Left colon (tissue), 2 donors: ENCODE results near the gene UBLCP1. TPM values are rescaled to one million over a fixed set of nuclear protein-coding genes. Genes with fewer than 3 reads are reported as not detected.
A peak's percentile ranks its signal among the peaks of the same experiment; 100 is the strongest.
"Not testable (repeated sequence)": the region's sequence is repeated elsewhere in the genome, so short reads cannot be mapped to it uniquely, and the experiment has no call there.

Source experiments
- ATAC-seq: fragments of 200-7000 bp; cut with Tn5 transposase; one replicate; pipeline ENCODE4 v1.9.1; 2020; ENCODE audit warnings: mild to moderate bottlenecking, moderate library complexity
- DNase-seq, 2 donors: peaks; one replicate each; pipeline ENCODE4 v3.0.0-alpha.2; 2020
- intact Hi-C, 2 donors: fragments of 100-400 bp; cut with DNase I in 1 of 2; cut with micrococcal nuclease in 1 of 2; formaldehyde crosslinking; loops; one replicate each; pipeline versions ENCODE4 v1.11.2 to v1.14.0; 2022; cut with DNase I, micrococcal nuclease
- total RNA-seq, 2 donors: library from RNA; stranded (reverse); fragmentation: NEBNext Ultra II Directional; extraction: Animal tissue kit (Norgen Biotek cat#: 25700); gene quantifications; one replicate each; pipeline ENCODE4 v1.2.1, GENCODE V29; 2021
- donor health status: DM: no; HTN: no; CAD: no.
- donor health status: DM: yes; HTN: yes; CAD: no.

The UBLCP1 gene
- total RNA-seq, 2 donors from 2014 or later: 13.3 to 16.7 TPM

- intact Hi-C loops: no loop called here
- ATAC-seq (no peak), DNase-seq (no peak)
Observed at GRCh38 chr5:159244163-159244562, 18.9 kb upstream of the UBLCP1 start.

GRCh38 chr5:159244890-159245289, 18.2 kb upstream of the UBLCP1 start:
- intact Hi-C loops: no loop called here

DNA sequence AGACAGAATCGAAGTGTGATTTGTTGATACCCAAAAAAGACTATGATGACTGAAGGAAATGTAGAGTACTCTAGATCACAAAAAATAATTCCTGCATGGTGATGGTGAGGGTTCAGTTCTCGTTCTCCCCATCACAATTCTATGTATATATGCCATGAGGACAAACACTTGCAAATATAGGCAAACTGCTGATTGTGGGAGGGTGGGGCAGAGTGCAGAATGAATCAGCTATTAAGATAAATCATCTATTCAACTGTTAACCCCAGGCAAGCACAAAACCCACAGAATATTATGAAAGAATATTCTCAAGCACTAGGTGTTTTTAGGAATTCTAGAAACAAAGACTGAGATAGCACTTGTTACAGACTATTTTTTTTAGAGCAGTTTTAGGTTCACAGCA, 13.9 kb upstream of the UBLCP1 start:
- intact Hi-C loops: no loop called here
- ATAC-seq (no peak), DNase-seq (no peak)

More at GRCh38 chr5:159244890-159245289, 18.2 kb upstream of the UBLCP1 start:
- DNase-seq (no peak), ATAC-seq (no peak)

DNA sequence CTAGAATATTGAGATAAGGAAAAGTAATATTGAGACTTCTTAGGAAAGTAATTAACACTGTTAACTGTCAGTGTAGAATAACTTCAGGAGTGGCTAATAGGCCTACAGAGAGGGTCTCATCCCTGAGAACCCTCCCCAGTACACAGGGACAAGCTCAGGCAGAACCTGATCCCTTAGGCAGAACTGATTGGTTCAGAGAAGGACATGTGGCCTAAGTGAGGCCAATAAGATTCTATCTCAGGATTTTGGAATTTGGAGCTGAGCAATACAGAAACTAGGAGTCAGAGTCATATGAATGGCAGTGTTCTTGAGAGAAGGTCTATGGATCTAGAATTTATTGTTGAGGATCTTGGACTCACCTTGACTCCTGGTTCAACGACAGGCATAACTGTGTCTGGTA, 10.9 kb upstream of the UBLCP1 start:
- ATAC-seq (no peak), DNase-seq (no peak)
- intact Hi-C loops: no loop called here

GRCh38 chr5:159257007-159257406, 6.1 kb upstream of the UBLCP1 start:
- intact Hi-C loops: no loop called here
- no peak for ATAC-seq
- DNase-seq: no peak

- intact Hi-C loops: no loop called here
- ATAC-seq (no peak), DNase-seq (no peak)
Observed at GRCh38 chr5:159257629-159258283, 5.3 kb upstream of the UBLCP1 start.

- intact Hi-C loops: no loop called here
- no peak for ATAC-seq
- DNase-seq: no peak
Observed at GRCh38 chr5:159258361-159258760, 4.7 kb upstream of the UBLCP1 start.

- ATAC-seq, DNase-seq: not testable (repeated sequence)
- intact Hi-C loops: loop anchor here in 1 of 2 donors (10.0 kb wide), 1 partner anchor 105 kb away; no protein-coding TSS in a partner anchor
Observed at GRCh38 chr5:159260212-159260611, 2.9 kb upstream of the UBLCP1 start.

- DNase-seq (peak in 1 of 2 donors; percentile 4), ATAC-seq (peak; percentile 26)
- intact Hi-C loops: loop anchor here in 1 of 2 donors (10.0 kb wide), 1 partner anchor 108 kb away; no protein-coding TSS in a partner anchor
Observed at GRCh38 chr5:159262472-159262858, 625 bp upstream of the UBLCP1 start.

DNA sequence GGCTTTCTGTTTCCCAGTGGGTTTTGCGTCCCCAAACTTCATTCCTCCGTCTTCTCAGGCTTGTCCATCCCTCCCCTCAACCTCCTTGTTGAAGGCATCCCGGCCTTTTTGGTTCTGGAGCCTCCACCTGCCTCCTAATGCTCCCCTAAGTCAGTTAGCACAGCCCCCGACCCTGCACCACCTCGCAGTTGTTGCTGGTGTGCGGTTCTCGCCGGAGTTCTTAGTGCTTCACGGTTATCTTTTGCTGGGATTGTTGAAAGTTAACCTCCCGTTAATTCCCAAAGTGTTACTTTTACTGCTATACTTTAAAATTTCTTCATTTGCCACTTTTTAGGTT, 447 bp downstream of the UBLCP1 start:
- ATAC-seq (peak; percentile 21), DNase-seq (no peak)
- intact Hi-C loops: loop anchor here in 1 of 2 donors (10.0 kb wide), 1 partner anchor 109 kb away; no protein-coding TSS in a partner anchor

- DNase-seq, ATAC-seq: not testable (repeated sequence)
- intact Hi-C loops: loop anchor here in 1 of 2 donors (10.0 kb wide), 1 partner anchor 112 kb away; no protein-coding TSS in a partner anchor
Observed at GRCh38 chr5:159266764-159267163, 3.7 kb downstream of the UBLCP1 start.

DNA sequence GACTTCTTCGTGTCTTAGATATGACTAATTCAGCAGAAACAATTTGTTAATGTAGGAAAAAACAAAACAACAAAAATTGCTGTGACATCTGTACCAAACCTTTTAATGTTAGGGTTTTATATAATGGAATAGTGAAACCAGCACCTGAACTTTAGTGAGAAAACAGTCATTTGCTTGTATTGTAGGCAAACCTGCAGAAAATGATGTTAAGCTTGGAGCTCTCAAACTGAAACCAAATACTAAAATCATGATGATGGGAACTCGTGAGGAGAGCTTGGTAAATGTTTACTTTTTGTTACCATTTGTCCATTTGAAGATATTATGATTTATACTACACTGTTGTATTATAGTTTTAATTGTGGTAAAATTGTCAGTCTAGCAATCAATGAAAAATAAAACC, 6.6 kb downstream of the UBLCP1 start:
- no peak for ATAC-seq
- no peak for DNase-seq
- intact Hi-C loops: loop anchor here in 1 of 2 donors (10.0 kb wide), 1 partner anchor 115 kb away; no protein-coding TSS in a partner anchor

GRCh38 chr5:159273923-159274322, 10.8 kb downstream of the UBLCP1 start:
- intact Hi-C loops: no loop called here

GRCh38 chr5:159274676-159275075, 11.6 kb downstream of the UBLCP1 start:
- DNase-seq: no peak
- ATAC-seq: no peak
- intact Hi-C loops: no loop called here

More at GRCh38 chr5:159273923-159274322, 10.8 kb downstream of the UBLCP1 start:
- ATAC-seq (no peak), DNase-seq (no peak)

- ATAC-seq: peak; percentile 49
- intact Hi-C loops: no loop called here
- DNase-seq: no peak
Observed at GRCh38 chr5:159286420-159287035, 23.4 kb downstream of the UBLCP1 start.

DNA sequence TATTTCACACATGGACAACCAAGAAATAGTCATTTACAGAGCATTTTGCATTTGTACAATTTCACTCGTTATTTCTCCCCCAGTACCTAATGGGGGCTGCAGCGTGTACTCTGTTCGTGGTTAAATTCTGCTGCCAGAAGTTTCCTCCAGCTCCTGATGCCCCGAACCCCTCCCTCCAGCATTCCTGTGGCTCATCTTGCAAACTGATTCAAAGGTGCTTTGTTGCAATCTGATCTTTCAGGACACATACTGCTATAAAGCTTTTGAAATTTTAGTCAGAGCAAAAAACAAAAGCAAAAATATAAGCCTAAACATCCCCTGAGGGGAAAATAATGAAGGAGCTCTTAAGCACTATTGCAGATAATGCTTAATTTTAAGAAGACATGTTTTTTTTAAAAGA, 27.7 kb downstream of the UBLCP1 start:
- DNase-seq (no peak), ATAC-seq (no peak)
- intact Hi-C loops: no loop called here

DNA sequence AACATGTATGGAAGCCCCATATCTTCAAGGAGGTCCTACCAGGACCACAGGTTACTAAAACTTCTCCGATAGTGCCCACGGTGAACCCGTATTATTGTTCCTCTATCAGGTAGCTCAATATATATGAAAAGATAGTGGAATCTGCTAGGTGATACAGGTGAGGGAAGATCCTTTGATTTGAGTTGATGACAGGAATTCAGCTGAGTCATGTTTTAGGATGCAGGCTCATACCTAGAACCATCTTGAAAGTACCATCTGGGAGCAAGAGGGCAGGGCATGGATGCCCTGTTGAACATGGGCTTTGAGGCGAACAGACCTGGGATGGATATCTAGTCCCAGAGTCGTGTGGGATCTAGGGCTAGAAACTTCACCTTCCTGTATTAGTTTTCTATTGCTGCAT, 31.8 kb downstream of the UBLCP1 start:
- intact Hi-C loops: no loop called here
- DNase-seq (no peak), ATAC-seq (no peak)

DNA sequence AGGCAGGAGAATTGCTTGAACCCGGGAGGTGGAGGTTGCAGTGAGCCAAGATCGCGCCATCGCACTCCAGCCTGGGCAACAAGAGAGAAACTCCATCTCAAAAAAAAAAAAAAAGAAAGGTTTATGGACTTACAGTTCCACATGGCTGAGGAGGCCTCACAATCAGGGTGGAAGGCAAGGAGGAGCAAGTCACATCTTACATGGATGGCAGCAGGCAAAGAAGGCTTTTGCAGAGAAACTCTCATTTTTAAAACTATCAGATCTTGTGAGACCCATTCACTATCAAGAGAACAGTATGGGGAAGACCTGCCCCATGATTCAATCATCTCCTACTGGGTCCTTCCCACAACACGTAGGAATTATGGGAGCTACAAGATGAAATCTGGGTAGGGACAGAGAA, 34.2 kb downstream of the UBLCP1 start:
- intact Hi-C loops, DNase-seq, ATAC-seq: not testable (repeated sequence)

GRCh38 chr5:159301466-159301865, 38.4 kb downstream of the UBLCP1 start:
- ATAC-seq: no peak
- DNase-seq: no peak
- intact Hi-C loops: no loop called here
